T-helper 17 cell (primary cell): ENCODE data around the gene NSMCE1. TPM values are rescaled to one million over a fixed set of nuclear protein-coding genes. Genes with fewer than 3 reads are reported as not detected.

Experiments
- ATAC-seq: fragments of 150-1000 bp; cut with Tn5 transposase; 2 replicates; pipeline ENCODE4 v1.10.0; 2021; ENCODE audit warnings: mild to moderate bottlenecking, moderate library complexity
- DNase-seq, 3 donors: peaks; one replicate each; pipeline versions ENCODE4 v3.0.0 to v3.0.0-alpha.2; 2020 to 2021
- H3K9me3 ChIP-seq: one replicate; pipeline ENCODE4 v1.7.0; 2013; ENCODE audit warnings: low read length, mild to moderate bottlenecking; ENCODE audit not compliant: control insufficient read depth, poor library complexity, severe bottlenecking
- H3K27ac Mint-ChIP-seq: one replicate; pipeline ENCODE4 v1.8.0; 2022; ENCODE audit warnings: mild to moderate bottlenecking, moderate library complexity, mixed read lengths
- H3K27me3 Mint-ChIP-seq: one replicate; pipeline ENCODE4 v1.8.0; 2022; ENCODE audit warnings: mixed read lengths
- H3K36me3 Mint-ChIP-seq: one replicate; pipeline ENCODE4 v1.8.0; 2022; ENCODE audit warnings: low read depth, mixed read lengths
- H3K4me1 Mint-ChIP-seq: one replicate; pipeline ENCODE4 v1.8.0; 2022; ENCODE audit warnings: mild to moderate bottlenecking, mixed read lengths
- H3K4me3 Mint-ChIP-seq: one replicate; pipeline ENCODE4 v1.8.0; 2022; ENCODE audit warnings: mild to moderate bottlenecking, moderate library complexity, mixed read lengths
- total RNA-seq, 4 donors: library from RNA in 2 of 4; stranded (reverse) in 2 of 4; gene quantifications; one replicate each; pipeline ENCODE4 v1.2.3 and lab custom pipeline; 2022 to 2026

Gene NSMCE1
- total RNA-seq, 2 donors from 2014 or later = 35.1 to 49.2 TPM

DNA sequence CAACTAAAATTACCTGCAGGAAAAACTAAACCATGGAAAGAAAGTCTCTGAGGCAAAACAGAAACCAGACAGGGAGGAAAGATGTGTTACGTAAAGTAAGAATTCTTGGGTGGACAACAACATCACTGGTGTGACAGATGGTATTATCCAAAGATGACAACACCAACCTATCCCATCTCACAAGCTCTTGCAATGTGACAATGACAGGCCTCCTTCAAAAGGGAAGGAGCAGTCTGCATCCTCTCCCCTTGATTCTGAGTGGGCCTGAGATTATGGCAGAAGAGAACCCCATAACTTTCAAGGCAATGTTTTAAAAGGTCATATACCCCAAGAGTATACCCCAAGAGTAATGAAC lies 82.8 kb downstream of the NSMCE1 start:
- no peak for DNase-seq
- Mint-ChIP-seq H3K27ac (no peak overlapping the region), H3K27me3 (no peaks in the 10 kb centered on the region), H3K4me1 (peaks cover 6% of the 10 kb centered on the region), H3K4me3 (no peak overlapping the region), H3K36me3 (no peaks in the 10 kb centered on the region)
- H3K9me3 ChIP-seq = no peaks in the 10 kb centered on the region
- ATAC-seq = no peak

DNA sequence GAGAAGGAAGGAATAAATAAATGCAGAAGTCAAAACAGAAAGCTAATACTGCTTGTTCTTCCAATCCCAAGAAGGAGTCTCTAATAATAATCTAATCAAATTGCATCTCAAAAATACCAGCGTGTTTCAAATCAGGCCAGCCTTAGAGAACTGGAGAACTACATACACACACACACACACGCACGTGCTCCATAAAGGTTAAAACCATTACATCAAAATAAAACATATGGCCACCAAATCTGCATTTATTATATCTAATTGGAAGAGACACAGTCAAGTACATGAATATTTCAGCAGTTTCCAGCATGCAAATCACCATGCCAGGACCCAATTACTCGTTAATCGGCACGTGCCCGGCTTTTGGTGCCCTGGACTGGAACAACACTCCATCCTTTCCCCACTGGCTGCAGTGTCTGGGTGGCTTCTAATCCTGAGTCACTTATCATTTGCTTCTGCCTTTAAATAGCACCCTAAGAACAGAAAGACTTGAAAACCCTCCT lies 85.6 kb downstream of the NSMCE1 start:
- no peak overlapping the region for H3K27ac Mint-ChIP-seq
- H3K9me3 ChIP-seq = no peaks in the 10 kb centered on the region
- no peak for DNase-seq
- H3K36me3 Mint-ChIP-seq = no peaks in the 10 kb centered on the region
- H3K27me3 Mint-ChIP-seq = no peaks in the 10 kb centered on the region
- peaks cover 20% of the 10 kb centered on the region for H3K4me1 Mint-ChIP-seq
- H3K4me3 Mint-ChIP-seq = no peak overlapping the region
- no peak for ATAC-seq

DNA sequence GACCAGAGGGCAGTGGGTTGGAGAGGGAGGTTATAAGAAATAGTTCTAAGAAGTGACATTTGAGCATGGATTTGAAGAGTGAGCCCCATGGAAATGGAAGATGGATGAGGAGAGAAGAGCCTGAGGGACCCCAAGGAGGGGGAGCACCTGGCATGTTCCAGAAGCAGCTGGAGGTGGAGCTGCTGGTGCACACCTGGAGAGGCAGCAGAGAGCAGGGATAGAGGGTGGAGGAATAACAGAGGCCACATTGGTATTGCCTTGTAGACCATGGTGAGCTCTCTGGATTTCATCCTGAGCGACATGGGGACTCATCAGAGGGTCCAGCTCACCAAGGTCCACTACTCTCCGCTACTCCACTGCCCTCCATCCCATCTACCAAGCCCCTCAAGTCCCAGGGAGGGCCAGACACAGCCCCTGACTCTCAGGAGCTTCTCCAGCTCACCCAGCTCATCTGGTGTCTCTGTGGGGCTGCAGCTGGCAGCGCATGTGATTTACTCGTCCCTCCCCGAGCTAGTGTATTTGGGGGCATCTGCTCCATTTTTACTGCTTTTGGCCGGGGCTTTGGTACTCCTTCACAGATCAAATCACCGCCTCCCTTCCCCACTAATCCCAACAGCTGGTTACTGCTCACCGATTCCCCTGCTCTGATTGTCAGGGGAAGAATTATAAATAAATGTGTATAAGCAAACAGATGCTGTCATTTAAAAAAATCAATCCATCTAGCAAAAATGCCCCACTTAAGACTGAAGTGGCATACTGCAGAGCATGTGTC lies 87.4 kb downstream of the NSMCE1 start:
- no peak overlapping the region for H3K27ac Mint-ChIP-seq

DNA sequence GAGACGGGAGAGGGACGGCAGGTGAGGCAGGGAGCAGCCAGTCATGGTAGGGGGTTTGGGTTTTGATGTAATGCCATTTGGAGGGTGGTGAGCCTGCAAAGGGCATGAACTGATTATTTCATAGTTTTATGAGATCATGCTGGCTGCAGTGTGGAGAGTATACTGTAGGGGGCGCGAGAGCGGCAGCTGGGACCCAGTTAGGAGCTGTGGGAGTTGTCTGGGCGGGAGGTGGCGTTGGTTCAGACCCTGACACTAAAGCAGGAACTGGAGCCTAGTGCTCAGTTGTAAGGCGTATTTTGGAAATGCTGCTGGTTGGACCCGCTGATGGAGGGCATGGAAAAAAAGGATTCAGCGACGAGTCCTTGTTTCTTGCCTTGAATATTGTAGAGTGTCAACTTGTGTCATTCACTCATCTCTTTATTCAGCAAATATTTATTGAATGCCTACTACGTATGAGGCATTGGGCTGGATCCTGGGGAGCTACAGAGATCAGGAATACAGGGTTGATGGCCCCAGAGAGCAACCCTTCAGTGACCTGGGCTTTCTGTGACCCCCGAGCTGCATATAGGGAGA lies 89.0 kb downstream of the NSMCE1 start:
- H3K9me3 ChIP-seq = no peaks in the 10 kb centered on the region
- H3K4me1 Mint-ChIP-seq = peaks cover 23% of the 10 kb centered on the region
- H3K36me3 Mint-ChIP-seq = no peaks in the 10 kb centered on the region
- H3K4me3 Mint-ChIP-seq = peak overlapping the region; percentile 39
- ATAC-seq (peak; percentile 100), DNase-seq (peak; percentile 61 to 86 (median 67))
- H3K27ac Mint-ChIP-seq = peak overlapping the region; percentile 85
- H3K27me3 Mint-ChIP-seq = no peaks in the 10 kb centered on the region

More for the DNA sequence above, 87.4 kb downstream of the NSMCE1 start:
- ATAC-seq (no peak), DNase-seq (no peak)
- Mint-ChIP-seq H3K36me3 (no peaks in the 10 kb centered on the region), H3K4me3 (no peak overlapping the region), H3K27me3 (no peaks in the 10 kb centered on the region), H3K4me1 (peaks cover 19% of the 10 kb centered on the region)
- H3K9me3 ChIP-seq = no peaks in the 10 kb centered on the region

DNA sequence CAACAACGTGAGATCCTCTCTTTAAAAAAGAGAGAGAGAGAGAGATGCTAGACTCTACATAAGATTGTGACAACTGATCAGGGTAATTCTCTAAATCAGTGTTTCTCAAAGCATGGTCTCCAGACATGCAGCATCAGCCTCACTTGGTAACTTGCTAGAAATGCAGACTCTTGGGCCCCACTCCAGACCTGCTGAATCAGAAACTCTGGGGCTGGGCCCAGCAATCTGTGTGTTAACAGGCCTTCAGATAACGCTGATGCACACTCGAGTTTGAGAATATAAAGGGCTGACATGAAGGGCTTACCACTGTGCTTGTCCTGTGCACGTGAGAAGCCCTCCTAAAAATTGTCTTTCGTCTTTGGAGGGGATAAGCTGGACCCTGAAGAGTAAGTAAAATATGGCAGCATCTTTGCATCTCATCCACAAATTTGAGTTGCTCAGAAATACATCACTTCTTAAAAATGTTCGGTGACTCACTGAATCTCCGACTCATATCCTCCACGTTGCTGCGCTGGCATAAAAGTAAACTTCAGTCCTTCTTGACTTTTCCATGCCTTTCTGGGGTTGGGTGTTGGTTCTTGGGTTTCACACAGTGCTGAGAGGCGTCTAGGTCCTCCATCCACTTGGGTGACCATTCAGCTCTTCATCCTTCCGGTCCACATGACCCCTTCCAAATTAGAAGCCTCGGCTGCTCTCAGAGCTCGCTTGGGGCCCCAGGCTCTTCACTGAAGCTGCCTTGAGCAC lies 91.4 kb downstream of the NSMCE1 start:
- peaks cover 32% of the 10 kb centered on the region for H3K4me1 Mint-ChIP-seq
- H3K27me3 Mint-ChIP-seq = no peaks in the 10 kb centered on the region
- peak overlapping the region; percentile 91 for H3K27ac Mint-ChIP-seq
- no peaks in the 10 kb centered on the region for H3K9me3 ChIP-seq
- H3K36me3 Mint-ChIP-seq = no peaks in the 10 kb centered on the region
- DNase-seq (no peak), ATAC-seq (no peak)
- H3K4me3 Mint-ChIP-seq = no peak overlapping the region

DNA sequence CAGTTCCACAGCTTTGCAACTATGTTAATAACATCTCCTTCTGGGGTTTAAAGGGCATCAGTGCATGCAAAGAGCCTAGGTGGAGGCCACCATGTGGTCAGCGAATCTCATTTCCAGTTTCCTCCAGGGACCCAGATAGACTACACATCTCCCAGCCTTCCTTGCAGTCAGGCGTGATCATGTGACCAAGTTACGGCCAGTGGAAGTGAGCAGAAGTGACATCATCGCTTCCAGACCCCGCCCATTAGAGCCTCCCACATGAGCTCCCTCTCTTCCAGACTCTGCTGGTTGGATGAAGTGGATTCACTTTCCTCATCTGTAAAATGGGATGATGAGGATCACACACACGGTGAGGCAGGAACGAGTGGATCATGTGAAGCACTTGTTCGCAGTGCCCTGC lies 92.7 kb downstream of the NSMCE1 start:
- no peak for DNase-seq
- no peak for ATAC-seq
- H3K27ac Mint-ChIP-seq = peak overlapping the region; percentile 91
- no peaks in the 10 kb centered on the region for H3K36me3 Mint-ChIP-seq
- H3K4me1 Mint-ChIP-seq = peaks cover 36% of the 10 kb centered on the region
- no peaks in the 10 kb centered on the region for H3K27me3 Mint-ChIP-seq
- no peaks in the 10 kb centered on the region for H3K9me3 ChIP-seq
- no peak overlapping the region for H3K4me3 Mint-ChIP-seq

Other genes with a start within 250 kb of the NSMCE1 start
- not detected for gene C16orf82, start 201.8 kb downstream of the NSMCE1 start, total RNA-seq
- 10 to 100 TPM; 11.6 to 11.9 TPM for gene KDM8, start 65.2 kb downstream of the NSMCE1 start, total RNA-seq
- gene IL4R, start 45.2 kb upstream of the NSMCE1 start, total RNA-seq = 100 to 1,000 TPM; 156 to 173 TPM
- 10 to 100 TPM; 17.6 to 26.4 TPM for gene IL21R, start 133.4 kb upstream of the NSMCE1 start, total RNA-seq